Astrocyte of the cerebellum (primary cell): Measurements from ENCODE around the gene IFITM1.

Experiments
- DNase-seq: peaks from one replicate; pipeline ENCODE4 v3.0.0-alpha.2; 2011; ENCODE audit warnings: low read depth
- H3K4me3 ChIP-seq: 2 replicates; pipeline ENCODE4 v1.5.1; 2011; ENCODE audit warnings: mild to moderate bottlenecking, low read depth, low read length, moderate library complexity
- CTCF ChIP-seq: IDR thresholded peaks from 2 replicates; pipeline ENCODE4 v1.5.1; 2012; ENCODE audit warnings: low read length, low read depth, moderate library complexity, mild to moderate bottlenecking; ENCODE audit errors: missing control alignments
- in situ Hi-C: cut with HindIII; loops from 2 replicates; pipeline ENCODE4 v1.10.0; 2017; ENCODE audit warnings: low sequenced_read_pairs

IFITM1 gene

GRCh38 chr11:271319-271715, 42.5 kb upstream of the IFITM1 start:
- DNase-seq = no peak
- no peak for TF ChIP-seq CTCF
- H3K4me3 ChIP-seq = no peak overlapping the region
- in situ Hi-C loops = no loop called here

- no peak for TF ChIP-seq CTCF
- in situ Hi-C loops = no loop called here
- no peak for DNase-seq
- H3K4me3 ChIP-seq = no peak overlapping the region
Measured at GRCh38 chr11:272195-272930, 41.5 kb upstream of the IFITM1 start.

- no peak for TF ChIP-seq CTCF
- H3K4me3 ChIP-seq = no peak overlapping the region
- no peak for DNase-seq
- in situ Hi-C loops = no loop called here
Measured at GRCh38 chr11:272931-273198, 41.0 kb upstream of the IFITM1 start.

- no peak overlapping the region for H3K4me3 ChIP-seq
- in situ Hi-C loops = no loop called here
Measured at GRCh38 chr11:276219-276618, 37.6 kb upstream of the IFITM1 start.

GRCh38 chr11:278001-278951, 35.6 kb upstream of the IFITM1 start, which contains the start of gene NLRP6:
TSS of gene NLRP6 (plus strand) at chr11:278407. CDS start at chr11:278570, 163 bp downstream.
- in situ Hi-C loops = no loop called here
- DNase-seq = no peak
- TF ChIP-seq CTCF = no peak
- H3K4me3 ChIP-seq = no peak within 1 kb of the TSS

More at GRCh38 chr11:276219-276618, 37.6 kb upstream of the IFITM1 start:
- no peak for TF ChIP-seq CTCF
- no peak for DNase-seq

- H3K4me3 ChIP-seq = no peak overlapping the region
- no peak for TF ChIP-seq CTCF
- DNase-seq = no peak
- in situ Hi-C loops = no loop called here
Measured at GRCh38 chr11:279040-279965, 34.5 kb upstream of the IFITM1 start.
